Stimulated activated naive CD8-positive, alpha-beta T cell treated with anti-CD3 and anti-CD28 coated beads, Interleukin-15, amount 100 ng/mL, for 72 hours (primary cell): ENCODE results near the gene CALHM3.
A peak's percentile ranks its signal among the peaks of the same experiment; 100 is the strongest.
"Not testable (repeated sequence)": the region's sequence is repeated elsewhere in the genome, so short reads cannot be mapped to it uniquely, and the experiment has no call there.

Experiments used
- ATAC-seq: fragments of 150-1000 bp; cut with Tn5 transposase; 2 replicates; pipeline ENCODE4 v1.10.0; 2021; ENCODE audit warnings: mild to moderate bottlenecking, moderate library complexity
- DNase-seq, 2 donors: peaks; one replicate each; pipeline ENCODE4 v3.0.0; 2021 to 2022
- H3K27ac Mint-ChIP-seq, 2 donors: one replicate each; pipeline ENCODE4 v1.8.0; 2022; ENCODE audit warnings: mild to moderate bottlenecking in 2 of 2, mixed read lengths in 2 of 2, moderate library complexity in 2 of 2
- H3K27me3 Mint-ChIP-seq: one replicate; pipeline ENCODE4 v1.8.0; 2022; ENCODE audit warnings: mixed read lengths
- H3K4me1 Mint-ChIP-seq: one replicate; pipeline ENCODE4 v1.8.0; 2022; ENCODE audit warnings: mild to moderate bottlenecking, mixed read lengths
- H3K4me3 Mint-ChIP-seq, 2 donors: one replicate each; pipeline ENCODE4 v1.8.0; 2022; ENCODE audit warnings: mild to moderate bottlenecking in 2 of 2, mixed read lengths in 2 of 2, moderate library complexity in 1 of 2
- H3K9me3 Mint-ChIP-seq, 2 donors: one replicate each; pipeline ENCODE4 v1.8.0; 2022; ENCODE audit warnings: mixed read lengths in 2 of 2

Gene CALHM3

GRCh38 chr10:103507235-103508191, 28.5 kb upstream of the CALHM3 start:
- Mint-ChIP-seq H3K4me1 (peaks cover 19% of the 10 kb centered on the region), H3K9me3 (no peaks in the 10 kb centered on the region), H3K4me3 (no peak overlapping the region), H3K27me3 (peaks cover 69% of the 10 kb centered on the region), H3K27ac (no peak overlapping the region)
- no peak for DNase-seq
- no peak for ATAC-seq

GRCh38 chr10:103506061-103506460, 27.0 kb upstream of the CALHM3 start:
- ATAC-seq (no peak), DNase-seq (no peak)
- H3K4me3 Mint-ChIP-seq: no peak overlapping the region
- H3K27me3 Mint-ChIP-seq: peaks cover 71% of the 10 kb centered on the region
- no peaks in the 10 kb centered on the region for H3K9me3 Mint-ChIP-seq
- H3K27ac Mint-ChIP-seq: no peak overlapping the region
- H3K4me1 Mint-ChIP-seq: peaks cover 20% of the 10 kb centered on the region

GRCh38 chr10:103504181-103504783, 25.2 kb upstream of the CALHM3 start:
- Mint-ChIP-seq H3K4me1 (peaks cover 30% of the 10 kb centered on the region), H3K4me3 (peak overlapping the region in 1 of 2 donors; percentile 37), H3K9me3 (no peaks in the 10 kb centered on the region), H3K27ac (peak overlapping the region in 1 of 2 donors; percentile 12), H3K27me3 (peaks cover 76% of the 10 kb centered on the region)
- ATAC-seq (peak; percentile 93), DNase-seq (peak; percentile 35 to 75)

- not testable (repeated sequence) for H3K9me3 Mint-ChIP-seq, DNase-seq, ATAC-seq, H3K4me3 Mint-ChIP-seq
- peaks cover 30% of the 10 kb centered on the region for H3K4me1 Mint-ChIP-seq
- H3K27me3 Mint-ChIP-seq: peaks cover 81% of the 10 kb centered on the region
- peak overlapping the region in 1 of 2 donors; percentile 12 for H3K27ac Mint-ChIP-seq
Observed at GRCh38 chr10:103503777-103504176, 24.7 kb upstream of the CALHM3 start.

- peak in 1 of 2 donors; percentile 9 for DNase-seq
- no peak overlapping the region for H3K27ac Mint-ChIP-seq
- no peak for ATAC-seq
- H3K9me3 Mint-ChIP-seq: no peaks in the 10 kb centered on the region
- no peak overlapping the region for H3K4me3 Mint-ChIP-seq
- H3K27me3 Mint-ChIP-seq: peaks cover 81% of the 10 kb centered on the region
- H3K4me1 Mint-ChIP-seq: peaks cover 30% of the 10 kb centered on the region
Observed at GRCh38 chr10:103502849-103503660, 24.0 kb upstream of the CALHM3 start.

- no peak for ATAC-seq
- Mint-ChIP-seq H3K9me3 (no peaks in the 10 kb centered on the region), H3K27me3 (peaks cover 78% of the 10 kb centered on the region), H3K27ac (peak overlapping the region in 1 of 2 donors; percentile 54), H3K4me1 (peaks cover 30% of the 10 kb centered on the region), H3K4me3 (peak overlapping the region in 1 of 2 donors; percentile 29)
- no peak for DNase-seq
Observed at GRCh38 chr10:103501186-103501585, 22.1 kb upstream of the CALHM3 start.

GRCh38 chr10:103500481-103500880, 21.4 kb upstream of the CALHM3 start:
- Mint-ChIP-seq H3K27ac (no peak overlapping the region), H3K4me1 (peaks cover 30% of the 10 kb centered on the region), H3K9me3 (no peaks in the 10 kb centered on the region), H3K27me3 (peaks cover 78% of the 10 kb centered on the region), H3K4me3 (peak overlapping the region in 1 of 2 donors; percentile 29)
- no peak for ATAC-seq
- no peak for DNase-seq

GRCh38 chr10:103499881-103500280, 20.8 kb upstream of the CALHM3 start:
- H3K4me1 Mint-ChIP-seq: peaks cover 30% of the 10 kb centered on the region
- no peak for DNase-seq
- ATAC-seq: no peak

GRCh38 chr10:103498936-103499638, 20.0 kb upstream of the CALHM3 start:
- Mint-ChIP-seq H3K27ac (no peak overlapping the region), H3K4me1 (peaks cover 28% of the 10 kb centered on the region), H3K9me3 (no peaks in the 10 kb centered on the region), H3K27me3 (peaks cover 90% of the 10 kb centered on the region), H3K4me3 (no peak overlapping the region)
- ATAC-seq (no peak), DNase-seq (no peak)

More at GRCh38 chr10:103499881-103500280, 20.8 kb upstream of the CALHM3 start:
- peaks cover 82% of the 10 kb centered on the region for H3K27me3 Mint-ChIP-seq
- H3K27ac Mint-ChIP-seq: no peak overlapping the region
- no peaks in the 10 kb centered on the region for H3K9me3 Mint-ChIP-seq
- no peak overlapping the region for H3K4me3 Mint-ChIP-seq

GRCh38 chr10:103497161-103497915, 18.3 kb upstream of the CALHM3 start:
- H3K27me3 Mint-ChIP-seq: peaks cover 91% of the 10 kb centered on the region
- no peak overlapping the region for H3K4me3 Mint-ChIP-seq
- peaks cover 27% of the 10 kb centered on the region for H3K4me1 Mint-ChIP-seq
- no peak overlapping the region for H3K27ac Mint-ChIP-seq
- no peaks in the 10 kb centered on the region for H3K9me3 Mint-ChIP-seq
- ATAC-seq (no peak), DNase-seq (no peak)

GRCh38 chr10:103495321-103495720, 16.3 kb upstream of the CALHM3 start:
- Mint-ChIP-seq H3K27ac (no peak overlapping the region), H3K9me3 (no peaks in the 10 kb centered on the region), H3K27me3 (peaks cover 86% of the 10 kb centered on the region), H3K4me3 (no peak overlapping the region), H3K4me1 (peaks cover 38% of the 10 kb centered on the region)
- ATAC-seq (no peak), DNase-seq (no peak)

- peak overlapping the region; percentile 50 to 65 for H3K4me3 Mint-ChIP-seq
- H3K27me3 Mint-ChIP-seq: peaks cover 82% of the 10 kb centered on the region
- peaks cover 47% of the 10 kb centered on the region for H3K4me1 Mint-ChIP-seq
- peak; percentile 71 for ATAC-seq
- peak; percentile 29 to 49 for DNase-seq
- H3K9me3 Mint-ChIP-seq: no peaks in the 10 kb centered on the region
- H3K27ac Mint-ChIP-seq: no peak overlapping the region
Observed at GRCh38 chr10:103493916-103494877, 15.2 kb upstream of the CALHM3 start.

GRCh38 chr10:103493362-103493915, 14.4 kb upstream of the CALHM3 start, which contains the start of gene NEURL1:
Gene NEURL1, plus strand, starts transcription at chr10:103493705. Its CDS starts 683 bp downstream, at chr10:103494388.
- DNase-seq: peak in 1 of 2 donors; percentile 17

More at GRCh38 chr10:103493362-103493915, 14.4 kb upstream of the CALHM3 start, which contains the start of gene NEURL1:
- Mint-ChIP-seq H3K27ac (peak within 1 kb of the TSS in 1 of 2 donors; percentile 71), H3K27me3 (peaks cover 75% of the 10 kb centered on the region), H3K4me3 (peak within 1 kb of the TSS; percentile 80 to 85), H3K9me3 (no peaks in the 10 kb centered on the region), H3K4me1 (peaks cover 47% of the 10 kb centered on the region)
- peak; percentile 10 for ATAC-seq
